Lung microvascular endothelial cell (primary cell): ENCODE measurements around the gene ATPAF2. TPM values are rescaled to one million over a fixed set of nuclear protein-coding genes. Genes with fewer than 3 reads are reported as not detected.
"Not testable (repeated sequence)": the region's sequence is repeated elsewhere in the genome, so short reads cannot be mapped to it uniquely, and the experiment has no call there.

Experiments
- DNase-seq, 2 donors: peaks; one replicate each; pipeline versions ENCODE4 v3.0.0 to v3.0.0-alpha.2; 2010; ENCODE audit warnings: low read depth in 2 of 2
- total RNA-seq: library from RNA; depleted of rRNA; stranded (reverse); fragments of >200 nt; gene quantifications from 2 replicates; pipeline ENCODE4 v1.2.1, GENCODE V29; 2014

ATPAF2 gene
- total RNA-seq, 1 donor from 2014 or later = 15.1 TPM

DNA sequence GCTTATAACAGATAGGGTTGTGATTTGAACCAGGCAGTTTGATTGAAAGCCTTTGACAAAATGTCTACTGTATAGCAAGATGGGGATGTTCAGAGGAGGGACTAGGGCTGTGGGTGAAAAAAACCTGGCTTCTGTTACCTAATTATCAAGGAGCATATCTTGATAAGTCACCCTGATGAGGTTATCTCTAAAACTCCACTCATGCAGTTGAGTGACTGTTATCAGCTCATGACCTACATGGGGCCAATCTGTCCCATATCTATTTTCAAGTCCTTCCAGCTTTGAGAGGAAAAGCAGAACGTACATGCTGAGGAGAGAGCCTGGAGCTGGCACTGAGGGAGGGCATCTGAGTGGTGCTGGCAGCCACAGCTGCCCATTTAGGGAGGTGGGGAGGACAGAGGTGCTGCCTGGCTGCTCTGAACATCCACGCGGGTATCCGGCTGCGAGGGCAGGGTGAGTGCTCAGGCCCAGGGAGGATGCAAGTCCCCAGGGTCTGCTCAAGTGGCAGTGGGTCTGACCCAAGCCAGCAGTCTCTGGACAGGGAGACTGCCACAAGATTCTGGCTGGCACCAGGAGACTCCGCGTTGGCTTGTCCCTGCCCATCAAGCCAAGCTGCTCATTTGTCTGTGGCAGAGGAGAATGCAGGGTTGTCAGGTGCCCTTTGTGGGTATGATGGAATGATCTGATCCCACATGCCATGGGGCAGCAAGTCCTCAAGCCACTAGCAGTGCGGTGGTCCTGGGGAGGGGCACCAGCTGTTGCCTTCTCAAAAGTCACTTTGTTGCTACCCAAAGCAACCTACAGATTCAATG lies 29.2 kb downstream of the ATPAF2 start:
- no peak for DNase-seq

DNA sequence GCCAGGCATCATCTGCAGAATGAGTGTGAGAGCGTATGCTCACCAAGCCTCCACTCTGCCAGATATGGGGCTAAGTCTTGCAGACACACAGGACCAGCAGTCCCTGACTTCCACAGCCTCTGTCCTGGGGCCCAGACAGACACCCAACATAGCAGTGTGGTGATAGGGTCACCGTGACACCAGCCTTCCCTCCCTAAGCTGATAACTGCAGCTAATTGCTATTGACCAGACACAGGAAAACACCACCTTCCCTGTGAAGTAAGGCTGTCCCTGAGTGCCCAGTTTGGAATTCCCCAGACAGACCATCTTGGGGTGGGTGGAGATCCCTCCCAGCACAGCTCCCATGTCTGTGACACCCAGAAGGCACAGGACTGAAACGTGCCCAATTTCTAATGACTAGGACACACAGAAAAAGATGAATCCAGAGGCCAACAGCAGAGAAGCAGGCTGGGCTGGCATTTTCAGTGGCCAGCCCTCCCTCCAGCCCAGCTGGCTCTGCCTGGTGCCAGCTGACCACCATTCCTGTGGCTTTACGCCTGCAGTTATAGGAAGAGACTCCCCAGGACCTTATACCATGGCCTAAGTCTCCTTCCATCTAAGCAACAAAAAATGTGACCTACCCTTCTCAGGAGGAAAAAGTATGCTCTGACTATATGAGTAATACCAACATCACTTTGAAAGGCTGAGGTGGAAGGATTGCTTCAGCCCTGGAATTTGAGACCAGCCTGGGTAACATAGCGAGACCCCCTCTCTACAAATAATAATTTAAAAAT lies 30.3 kb downstream of the ATPAF2 start:
- DNase-seq = no peak

DNA sequence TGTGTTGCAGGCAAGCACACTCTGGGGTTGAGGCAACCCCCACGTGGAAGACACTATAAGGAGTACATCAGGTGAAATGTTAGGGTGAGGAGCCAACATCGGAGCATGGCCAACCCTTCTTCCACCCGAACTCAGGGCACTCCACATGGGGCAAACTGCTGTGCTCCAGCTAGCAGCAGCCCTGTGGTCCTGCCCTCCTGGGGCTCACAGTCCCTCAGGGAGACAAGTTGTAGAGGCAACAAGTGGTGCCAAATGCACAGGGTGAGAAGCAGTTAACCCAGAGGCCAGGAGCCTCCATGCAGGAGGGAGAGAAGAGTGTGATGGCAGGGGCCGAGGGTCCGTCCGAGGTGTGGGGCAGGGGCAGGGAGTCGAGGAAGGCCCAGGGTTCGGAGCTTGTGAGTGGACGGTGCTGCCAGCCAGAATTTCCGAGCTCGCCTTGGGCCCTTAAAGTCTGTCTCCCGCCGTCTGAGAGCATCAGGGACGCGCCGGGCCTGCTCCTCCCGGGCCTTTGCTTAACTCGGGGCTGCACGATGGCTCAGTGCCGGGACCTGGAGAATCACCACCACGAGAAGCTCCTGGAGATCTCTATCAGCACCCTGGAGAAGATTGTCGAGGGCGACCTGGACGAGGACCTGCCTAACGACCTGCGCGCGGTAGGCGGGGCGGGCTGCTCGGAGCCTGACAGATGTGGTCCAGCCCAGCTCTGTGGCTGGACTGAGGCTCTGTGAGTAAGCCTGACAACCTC lies 32.3 kb downstream of the ATPAF2 start:
- DNase-seq = no peak

DNA sequence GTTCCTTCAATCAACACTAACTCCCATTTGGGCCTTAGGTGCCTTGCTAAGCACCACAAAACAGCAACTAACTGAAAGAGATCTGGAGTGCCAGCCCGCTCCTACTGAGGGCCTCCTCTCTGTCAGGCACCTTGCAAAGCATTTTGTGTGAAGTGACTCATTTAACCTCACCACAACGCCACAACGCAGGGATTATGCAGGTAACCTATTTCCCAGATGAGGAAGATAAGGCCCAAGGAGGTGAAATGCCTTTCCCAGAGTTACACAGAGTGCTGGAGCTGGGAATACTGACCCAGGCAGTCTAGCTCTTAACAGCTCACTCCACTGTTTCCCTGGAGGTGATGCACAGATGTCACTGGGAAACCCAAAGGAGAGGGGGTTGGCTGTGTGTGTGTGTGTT lies 33.5 kb downstream of the ATPAF2 start:
- DNase-seq = no peak

DNA sequence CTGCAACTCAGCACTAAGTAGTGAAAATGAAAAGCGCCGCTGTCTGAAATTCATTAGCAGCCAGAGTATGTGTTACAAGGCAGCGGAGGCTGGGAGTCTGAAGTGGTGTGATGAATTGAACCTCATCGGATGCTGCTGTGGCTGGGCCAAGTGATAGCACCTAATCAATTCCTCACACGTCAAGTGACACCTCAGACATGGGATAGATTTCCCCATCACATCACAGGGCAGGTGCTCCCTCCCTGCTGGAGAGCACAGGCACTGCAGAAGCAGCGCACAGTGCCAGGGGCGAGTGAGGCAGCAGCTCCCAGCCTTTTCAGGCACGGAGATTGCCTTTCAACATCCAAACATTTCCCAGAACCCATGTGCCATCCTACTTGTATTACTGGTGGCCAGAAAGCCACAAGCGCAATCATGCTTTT lies 34.1 kb downstream of the ATPAF2 start:
- no peak for DNase-seq

DNA sequence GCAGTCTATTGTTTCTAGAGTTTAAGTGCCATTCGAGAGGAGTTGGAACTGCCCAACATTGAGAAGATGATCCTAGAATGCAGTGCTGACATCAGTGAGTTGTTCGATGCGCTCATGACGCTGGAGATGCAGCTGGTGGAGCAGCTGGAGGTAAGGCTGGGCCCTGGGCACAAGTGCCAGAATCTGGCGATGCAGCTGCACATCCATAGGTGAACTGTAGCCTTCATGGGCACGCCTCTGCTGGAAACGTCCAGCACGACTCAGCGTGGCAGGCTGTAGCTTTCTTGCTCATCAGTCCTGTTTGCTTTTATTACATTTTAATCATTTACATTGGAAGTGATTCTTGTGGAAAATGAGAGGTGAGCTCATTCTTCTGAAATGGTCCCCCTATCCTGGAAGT lies 34.6 kb downstream of the ATPAF2 start:
- DNase-seq = no peak

DNA sequence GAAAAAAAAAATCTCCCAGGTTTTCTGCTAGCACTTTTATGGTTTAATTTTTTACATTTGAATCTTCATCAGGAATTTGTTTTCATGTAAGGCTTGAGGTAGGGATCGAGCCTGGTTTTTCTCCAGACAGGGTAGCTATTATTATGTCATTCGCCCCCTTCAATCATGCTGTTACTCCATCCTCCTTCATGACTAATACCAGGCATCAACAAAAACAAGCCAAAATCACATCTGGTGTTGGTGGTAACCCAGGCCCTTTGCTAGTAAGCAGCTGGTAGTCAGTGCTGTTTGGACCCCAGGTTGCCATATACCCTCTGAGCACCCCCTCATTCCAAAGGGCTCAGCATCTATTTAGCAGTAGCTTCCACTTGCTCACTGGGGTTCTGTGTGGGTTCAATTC lies 36.8 kb downstream of the ATPAF2 start:
- no peak for DNase-seq

DNA sequence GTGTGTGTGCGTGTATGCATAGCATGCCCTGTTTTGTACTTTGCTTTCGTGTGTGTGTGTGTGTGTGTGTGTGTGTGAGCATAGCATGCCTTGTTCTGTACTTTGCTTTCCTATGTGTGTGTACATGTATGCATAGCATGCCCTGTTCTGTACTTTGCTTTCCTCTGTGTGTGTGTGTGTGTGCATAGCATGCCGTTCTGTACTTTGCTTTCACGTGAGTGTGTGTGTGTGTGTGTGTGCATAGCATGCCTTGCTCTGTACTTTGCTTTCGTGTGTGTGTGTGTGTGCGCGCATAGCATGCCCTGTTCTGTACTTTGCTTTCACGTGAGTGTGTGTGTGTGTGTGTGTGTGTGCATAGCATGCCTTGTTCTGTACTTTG lies 38.9 kb downstream of the ATPAF2 start:
- DNase-seq = no peak

DNA sequence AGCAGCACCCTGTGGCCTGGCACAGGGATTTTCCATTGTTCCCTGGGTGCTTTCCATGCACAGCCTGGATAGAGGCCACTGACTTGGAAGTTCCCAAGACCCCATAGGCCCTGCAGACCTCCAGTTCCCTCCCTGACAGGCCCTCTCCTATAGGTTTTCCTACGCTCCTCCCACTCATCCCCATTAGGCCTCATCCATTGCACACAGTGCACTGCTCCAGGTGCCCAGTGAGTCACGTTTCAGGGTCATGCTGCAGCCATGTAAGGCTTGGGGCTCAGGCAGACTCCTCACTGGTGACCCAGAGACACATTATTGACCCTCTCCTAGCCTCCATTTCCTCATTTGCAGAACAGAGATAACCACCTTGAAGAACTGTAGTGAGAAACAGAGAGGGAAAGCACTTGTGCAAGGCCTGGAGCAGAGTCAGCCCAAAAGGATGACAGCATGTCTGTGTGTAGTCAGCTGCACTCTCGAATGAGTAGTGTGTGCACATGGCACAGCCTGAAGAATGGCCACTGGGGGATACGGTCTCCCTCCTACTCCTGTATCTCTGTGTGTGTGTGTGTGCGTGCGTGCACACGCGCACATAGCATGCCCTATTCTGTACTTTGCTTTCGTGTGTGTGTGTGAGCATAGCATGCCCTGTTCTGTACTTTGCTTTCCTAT lies 39.5 kb downstream of the ATPAF2 start:
- DNase-seq = no peak

DNA sequence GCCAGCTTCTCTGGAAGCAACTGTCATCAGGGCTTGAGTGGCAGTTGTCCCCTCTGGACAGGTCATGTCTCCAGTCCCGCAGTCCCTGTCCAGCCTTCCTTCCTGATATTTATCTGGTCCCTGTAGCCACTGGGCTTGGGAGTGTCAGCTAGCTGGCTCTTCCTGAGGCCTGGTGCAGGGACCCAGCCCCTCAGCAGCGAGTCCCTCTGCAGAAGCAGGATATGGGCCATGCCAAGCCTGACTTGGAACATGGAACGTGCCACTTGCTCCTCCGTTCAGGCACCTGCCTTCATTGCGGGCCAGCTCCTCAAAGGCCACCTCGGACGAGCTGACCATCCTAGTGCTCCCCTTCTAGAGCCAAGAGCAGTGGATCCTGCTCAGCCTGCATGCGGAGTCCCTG lies 40.0 kb downstream of the ATPAF2 start:
- DNase-seq = no peak

DNA sequence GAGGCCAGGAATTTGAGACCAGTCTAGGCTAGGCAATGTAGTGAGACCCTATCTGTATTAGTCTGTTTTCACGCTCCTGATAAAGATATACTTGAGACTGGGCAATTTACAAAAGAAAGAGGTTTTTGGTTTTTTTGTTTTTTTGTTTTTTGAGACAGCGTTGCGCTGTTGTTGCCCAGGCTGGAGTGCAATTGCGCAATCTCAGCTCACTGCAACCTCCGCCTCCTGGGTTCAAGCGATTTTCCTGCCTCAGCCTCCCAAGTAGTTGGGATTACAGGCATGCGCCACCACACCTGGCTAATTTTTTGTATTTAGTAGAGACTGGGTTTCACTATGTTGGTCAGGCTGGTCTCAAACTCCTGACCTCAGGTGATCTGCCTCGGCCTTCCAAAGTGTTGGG lies 43.1 kb downstream of the ATPAF2 start:
- not testable (repeated sequence) for DNase-seq

DNA sequence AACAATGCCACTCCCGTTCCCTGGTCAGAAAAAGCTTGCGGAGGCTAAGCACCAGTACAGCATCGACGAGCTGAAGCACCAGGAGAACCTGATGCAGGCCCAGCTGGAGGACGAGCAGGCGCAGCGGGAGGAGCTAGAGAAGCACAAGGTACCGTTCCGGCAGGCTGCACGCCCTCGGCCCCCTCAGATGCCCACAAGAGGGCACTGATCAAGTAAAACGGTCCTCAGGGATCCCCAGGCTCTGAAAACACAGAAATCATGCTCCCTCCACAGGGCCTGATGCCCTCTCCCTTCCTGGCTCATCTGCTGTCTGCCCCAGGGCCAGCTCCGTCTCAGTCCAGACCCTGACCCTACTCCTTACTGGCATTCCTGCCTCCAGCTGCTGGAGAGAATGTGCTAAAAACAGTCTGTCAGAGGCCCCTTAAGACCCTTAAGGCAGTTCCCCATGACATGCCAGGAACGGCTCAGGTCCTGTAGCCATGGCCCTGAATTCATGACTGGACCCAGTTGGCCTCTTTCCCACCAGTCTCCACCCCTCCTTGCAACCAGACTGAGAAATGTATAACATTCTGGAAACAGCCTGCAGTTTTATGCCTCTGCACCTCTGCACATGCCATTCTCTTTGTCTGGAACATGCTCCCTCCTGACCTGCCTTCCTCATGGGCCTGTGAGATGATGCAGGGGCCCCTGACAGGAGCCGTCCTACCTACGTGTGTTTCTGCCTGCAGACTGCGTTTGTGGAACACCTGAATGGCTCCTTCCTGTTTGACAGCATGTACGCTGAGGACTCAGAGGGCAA lies 44.5 kb downstream of the ATPAF2 start:
- DNase-seq = peak; percentile 36 to 62

DNA sequence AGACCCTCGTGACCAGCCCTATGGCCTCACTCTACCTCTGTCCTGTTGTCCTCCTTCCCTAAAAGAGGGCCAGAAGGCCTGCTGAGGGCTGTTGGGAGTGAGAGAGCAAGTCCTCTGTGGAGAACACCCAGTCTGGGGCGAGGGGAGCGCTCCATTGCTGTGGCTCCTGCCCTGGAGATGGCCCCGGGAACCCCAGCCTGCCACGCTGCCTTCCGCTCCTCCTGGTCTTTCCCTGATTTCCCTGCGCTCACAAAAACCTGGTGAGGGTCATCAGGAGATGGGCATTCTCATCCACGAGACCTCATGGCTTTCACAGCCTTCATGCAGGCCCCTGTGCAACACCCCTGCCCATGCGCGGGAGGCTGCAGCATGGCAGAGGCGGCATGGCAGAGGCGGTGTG lies 45.1 kb downstream of the ATPAF2 start:
- no peak for DNase-seq

DNA sequence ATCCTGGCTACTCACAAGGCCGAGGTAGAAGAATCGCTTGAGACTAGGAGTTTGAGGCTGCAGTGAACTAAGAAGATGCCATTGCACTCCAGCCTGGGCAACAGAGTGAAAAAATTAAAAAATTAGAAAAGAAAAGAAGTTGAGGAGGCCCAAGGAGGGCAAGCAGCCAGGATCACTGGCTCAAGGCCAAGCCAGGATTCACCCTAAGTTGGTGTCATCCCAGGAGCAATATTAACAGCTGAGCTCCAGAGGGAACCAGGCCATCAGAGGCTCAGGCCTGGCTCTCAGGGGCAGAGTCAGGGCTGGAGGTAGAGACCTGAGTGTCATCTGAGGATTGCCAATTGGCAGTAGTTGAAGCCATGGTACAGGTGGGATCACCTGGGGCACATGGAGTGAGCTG lies 45.6 kb downstream of the ATPAF2 start:
- no peak for DNase-seq

DNA sequence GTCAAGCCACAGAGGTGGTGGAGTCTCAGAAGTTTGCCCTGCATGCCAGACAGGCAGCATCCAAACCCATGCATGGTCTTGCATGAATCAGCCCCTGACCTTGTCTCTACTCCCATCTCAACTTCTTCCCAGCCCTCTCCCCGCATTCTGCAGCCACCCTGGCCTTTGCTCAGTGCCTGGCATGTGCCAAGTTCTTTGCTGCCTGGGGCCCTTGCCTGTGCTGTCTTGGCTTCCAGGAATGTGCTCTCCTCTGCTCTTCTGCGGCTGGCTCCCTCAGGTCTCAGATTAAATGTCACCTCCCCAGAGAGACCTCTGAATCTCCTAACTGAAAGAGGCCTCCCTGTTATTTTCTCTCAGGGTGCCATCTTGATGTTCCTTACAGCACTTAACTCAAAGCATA lies 48.7 kb downstream of the ATPAF2 start:
- DNase-seq = no peak

DNA sequence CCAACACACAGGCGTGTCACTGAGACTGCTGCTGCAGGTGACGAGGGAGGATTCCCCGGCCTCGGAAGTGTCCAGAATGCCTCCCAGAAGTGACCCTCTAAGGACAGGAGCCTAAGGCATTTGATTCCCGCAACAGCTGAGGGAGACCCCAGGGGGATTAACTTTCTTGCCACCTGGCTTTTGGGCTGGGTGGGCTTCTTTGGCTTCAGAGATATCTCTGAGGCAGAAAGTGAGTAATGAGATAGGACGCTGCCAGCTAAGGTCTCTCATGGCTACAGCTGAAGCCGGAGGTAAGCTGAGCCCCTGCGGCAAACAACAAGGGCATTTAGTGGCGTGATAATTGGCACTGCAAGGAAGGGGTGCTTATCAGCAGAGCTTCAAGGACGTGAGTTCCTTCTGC lies 49.4 kb downstream of the ATPAF2 start:
- no peak for DNase-seq

DNA sequence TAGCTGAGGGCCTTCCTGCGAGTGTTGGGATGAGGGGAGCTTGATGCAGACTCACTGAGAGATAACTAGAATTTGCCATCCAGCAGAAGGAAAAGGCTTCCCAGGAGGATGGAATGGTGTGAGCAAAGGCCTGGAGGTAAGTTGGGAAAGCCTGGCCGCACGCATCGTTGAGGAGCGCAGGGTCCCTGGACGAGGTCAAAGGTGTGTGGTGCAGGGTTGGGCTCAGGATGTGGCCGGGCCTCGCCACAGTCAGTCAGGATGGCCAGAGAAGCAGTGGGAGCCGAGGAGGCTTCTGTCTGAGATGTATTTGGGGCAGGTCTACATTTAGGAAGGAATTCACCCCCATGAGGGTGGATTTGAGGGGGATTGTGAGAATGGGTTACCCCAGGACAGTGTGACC lies 49.9 kb downstream of the ATPAF2 start:
- DNase-seq = no peak

DNA sequence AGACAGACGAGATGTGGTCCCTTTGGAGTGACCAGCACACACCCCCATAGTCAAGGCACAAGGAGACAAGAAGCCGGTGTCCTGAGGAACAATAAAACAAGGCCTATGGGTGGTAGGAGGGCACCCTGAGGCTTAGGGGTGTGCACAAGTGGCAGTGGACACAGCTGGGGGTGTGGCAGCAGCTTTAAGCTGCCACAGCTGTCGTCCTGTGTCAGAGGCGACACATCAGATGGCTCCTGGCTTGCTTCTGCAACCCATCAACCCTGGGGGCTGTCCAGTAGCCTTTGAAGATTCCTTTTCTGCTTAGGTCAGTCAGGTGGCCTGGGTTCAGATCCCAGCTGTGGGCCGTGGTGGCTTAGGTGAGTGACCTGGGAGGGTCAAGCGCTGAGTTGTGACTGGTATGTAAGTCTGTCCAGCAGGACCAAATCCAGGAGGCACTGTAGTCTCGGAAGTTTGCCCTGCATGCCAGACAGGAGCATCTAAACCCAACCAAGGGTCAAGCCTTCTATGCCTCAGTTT lies 50.5 kb downstream of the ATPAF2 start:
- DNase-seq = no peak

DNA sequence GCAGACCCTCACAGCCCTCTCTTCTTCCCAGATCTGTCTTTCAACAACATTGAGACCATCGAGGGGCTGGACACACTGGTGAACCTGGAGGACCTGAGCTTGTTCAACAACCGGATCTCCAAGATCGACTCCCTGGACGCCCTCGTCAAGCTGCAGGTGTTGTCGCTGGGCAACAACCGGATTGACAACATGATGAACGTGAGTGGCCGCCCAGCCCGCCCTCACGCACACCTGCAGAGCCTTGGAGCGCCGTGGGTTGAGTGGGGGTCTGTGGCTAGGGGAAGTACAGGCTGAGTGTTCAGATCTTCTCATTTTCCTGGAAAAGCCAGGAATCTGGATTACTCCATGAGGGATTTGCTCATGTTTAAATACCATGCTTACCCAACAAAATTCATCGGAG lies 51.1 kb downstream of the ATPAF2 start:
- no peak for DNase-seq

DNA sequence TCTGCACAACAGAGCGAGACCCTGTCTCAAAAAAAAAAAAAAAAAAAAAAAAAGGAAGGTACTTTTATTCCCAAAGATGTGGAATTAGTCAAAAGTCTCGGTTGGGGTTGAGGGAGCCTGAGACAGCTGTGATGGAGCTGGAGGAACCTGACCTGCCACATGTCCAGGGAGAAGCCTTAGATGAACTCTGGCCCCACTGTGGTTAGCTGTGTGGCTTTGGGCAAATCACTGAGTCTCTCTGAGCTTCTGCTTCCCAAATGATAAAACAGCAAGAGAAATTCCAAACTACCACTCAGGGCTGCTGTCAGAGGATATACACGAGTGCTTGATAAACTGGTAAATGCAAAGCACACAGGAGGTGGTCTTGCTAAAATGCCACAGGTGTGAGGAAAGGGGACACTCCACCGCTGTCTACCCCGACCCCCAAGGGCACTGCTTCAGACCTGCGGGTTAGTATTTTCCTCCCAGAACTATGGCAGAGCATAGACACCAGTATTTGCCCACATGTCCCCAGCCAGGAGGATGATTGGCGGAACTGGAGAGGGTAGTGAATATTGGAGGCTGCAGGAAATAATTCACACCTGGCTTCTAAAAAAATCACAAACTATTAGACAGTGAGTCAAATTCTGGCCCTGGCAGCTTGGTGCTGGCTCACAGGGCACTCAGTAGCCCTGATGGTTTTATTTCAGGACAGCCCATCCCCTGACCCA lies 51.6 kb downstream of the ATPAF2 start:
- DNase-seq = no peak
